HG03139 (cell line): ENCODE results near the gene RARRES2.
A peak's percentile ranks its signal among the peaks of the same experiment; 100 is the strongest.
"Not testable (repeated sequence)": the region's sequence is repeated elsewhere in the genome, so short reads cannot be mapped to it uniquely, and the experiment has no call there.

Source experiments
- ATAC-seq: cut with Tn5 transposase; IDR thresholded peaks from one replicate; pipeline ENCODE4 v1.9.1; 2021; ENCODE audit not compliant: unreplicated experiment

Gene RARRES2

DNA sequence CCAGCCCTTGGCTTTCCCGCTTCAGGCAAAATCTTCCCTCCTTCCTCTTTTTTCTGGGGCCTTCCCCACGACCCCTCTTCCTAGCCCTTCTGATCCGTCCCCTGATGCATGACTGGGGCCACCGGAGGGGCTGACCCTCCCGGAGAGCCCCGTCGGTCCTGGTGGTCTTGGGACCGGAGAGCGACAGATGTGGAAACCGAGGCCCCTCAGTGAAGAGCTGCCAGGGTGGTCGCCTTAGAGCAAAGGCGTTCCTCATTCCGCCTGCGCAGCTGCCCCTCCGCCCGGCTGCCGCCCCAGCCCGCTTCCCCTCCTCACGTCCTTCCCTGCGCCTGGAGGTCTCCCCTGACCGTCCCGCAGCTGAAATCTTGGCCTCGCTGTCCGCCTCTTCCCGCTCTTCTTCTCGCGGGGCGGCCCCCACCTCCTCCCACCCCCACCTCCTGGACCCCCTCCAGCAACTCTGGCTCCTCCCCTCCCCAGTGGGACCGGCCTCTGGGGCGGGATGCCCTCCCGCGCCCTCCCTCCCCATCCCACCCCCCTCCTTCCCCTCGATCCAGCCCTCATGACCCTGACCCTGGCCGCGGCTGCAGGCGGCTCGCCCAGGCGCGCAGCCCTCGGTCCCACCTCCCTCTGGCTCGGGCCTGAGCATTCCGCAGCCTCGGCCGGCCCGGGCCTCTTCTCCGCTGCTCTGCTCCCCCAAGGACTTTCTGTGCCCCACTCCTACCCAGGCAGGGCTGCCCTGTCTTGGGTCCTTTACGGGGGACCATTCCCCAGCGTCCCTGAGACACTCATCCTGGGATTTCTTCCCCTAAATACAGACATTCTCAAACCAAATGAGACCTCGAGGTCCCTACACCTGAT is at the start of gene RARRES2:
Gene RARRES2, minus strand, starts transcription at position 367 of the 858 bp plus-strand sequence. CDS start 1,020 bp downstream, outside the sequence.
- ATAC-seq, result no peak

GRCh38 chr7:150390205-150390604 is 48.8 kb upstream of the RARRES2 start:
- ATAC-seq, result no peak

GRCh38 chr7:150389532-150389816 is 48.0 kb upstream of the RARRES2 start:
- ATAC-seq, result no peak

DNA sequence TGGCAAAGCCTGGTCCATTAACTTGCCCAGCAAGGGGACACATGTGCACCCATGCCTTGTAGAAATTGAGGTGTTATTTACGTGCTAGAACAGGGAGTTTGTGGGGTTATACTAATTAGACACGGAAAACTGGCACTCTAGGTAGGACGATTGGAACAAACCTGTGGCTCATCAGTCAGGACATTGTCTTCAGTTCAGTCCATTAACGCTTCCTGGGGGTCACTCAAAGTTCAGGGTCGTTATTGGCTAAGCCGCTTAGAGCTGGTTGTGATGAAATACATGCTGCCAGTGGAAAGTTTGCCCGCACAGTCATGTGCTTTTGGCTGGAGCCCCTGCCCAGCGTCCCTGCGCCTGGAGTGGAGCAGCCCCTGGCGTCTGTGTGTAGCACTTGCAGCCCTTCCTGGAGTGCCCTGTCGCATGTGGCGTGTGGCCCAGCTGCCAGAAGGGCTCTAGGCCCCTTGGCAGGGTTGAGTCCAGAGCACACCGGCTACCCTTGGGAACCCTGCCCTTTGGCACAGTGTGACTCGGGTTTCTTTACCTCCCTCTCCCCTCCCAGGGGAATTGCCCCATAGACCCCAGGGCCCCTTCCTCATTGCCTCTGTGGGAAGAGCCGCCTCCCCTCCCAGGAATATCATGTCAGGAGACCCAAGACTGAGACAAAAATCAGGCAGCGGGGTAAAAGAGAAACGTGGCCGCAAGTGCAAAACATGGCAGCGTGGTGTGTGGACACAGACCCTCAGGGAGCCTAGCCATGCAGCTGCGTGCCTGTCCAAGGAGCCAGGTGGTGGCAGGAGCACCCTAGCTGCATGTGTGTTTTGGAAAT is 47.5 kb upstream of the RARRES2 start:
- ATAC-seq, result no peak

- ATAC-seq, result no peak
Measured at GRCh38 chr7:150388306-150388705, 46.9 kb upstream of the RARRES2 start.

DNA sequence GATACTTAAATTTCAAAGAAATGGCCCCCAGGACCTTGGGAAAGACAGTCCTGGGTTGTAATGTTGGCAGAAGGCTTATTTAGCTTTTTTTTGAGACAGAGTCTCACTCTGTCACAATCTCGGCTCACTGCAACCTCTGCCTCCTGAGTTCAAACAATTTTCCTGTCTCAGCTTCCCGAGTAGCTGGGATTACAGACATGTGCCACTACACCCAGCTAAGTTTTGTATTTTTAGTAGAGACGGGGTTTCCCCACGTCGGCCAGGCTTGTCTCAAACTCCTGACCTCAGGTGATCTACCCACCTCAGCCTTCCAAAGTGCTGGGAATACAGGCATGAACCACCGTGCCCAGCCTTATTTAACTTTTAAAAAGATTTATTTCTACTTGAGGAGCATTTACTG is 44.5 kb upstream of the RARRES2 start:
- not testable (repeated sequence) for ATAC-seq

GRCh38 chr7:150385302-150385723 is 43.9 kb upstream of the RARRES2 start:
- no peak for ATAC-seq

DNA sequence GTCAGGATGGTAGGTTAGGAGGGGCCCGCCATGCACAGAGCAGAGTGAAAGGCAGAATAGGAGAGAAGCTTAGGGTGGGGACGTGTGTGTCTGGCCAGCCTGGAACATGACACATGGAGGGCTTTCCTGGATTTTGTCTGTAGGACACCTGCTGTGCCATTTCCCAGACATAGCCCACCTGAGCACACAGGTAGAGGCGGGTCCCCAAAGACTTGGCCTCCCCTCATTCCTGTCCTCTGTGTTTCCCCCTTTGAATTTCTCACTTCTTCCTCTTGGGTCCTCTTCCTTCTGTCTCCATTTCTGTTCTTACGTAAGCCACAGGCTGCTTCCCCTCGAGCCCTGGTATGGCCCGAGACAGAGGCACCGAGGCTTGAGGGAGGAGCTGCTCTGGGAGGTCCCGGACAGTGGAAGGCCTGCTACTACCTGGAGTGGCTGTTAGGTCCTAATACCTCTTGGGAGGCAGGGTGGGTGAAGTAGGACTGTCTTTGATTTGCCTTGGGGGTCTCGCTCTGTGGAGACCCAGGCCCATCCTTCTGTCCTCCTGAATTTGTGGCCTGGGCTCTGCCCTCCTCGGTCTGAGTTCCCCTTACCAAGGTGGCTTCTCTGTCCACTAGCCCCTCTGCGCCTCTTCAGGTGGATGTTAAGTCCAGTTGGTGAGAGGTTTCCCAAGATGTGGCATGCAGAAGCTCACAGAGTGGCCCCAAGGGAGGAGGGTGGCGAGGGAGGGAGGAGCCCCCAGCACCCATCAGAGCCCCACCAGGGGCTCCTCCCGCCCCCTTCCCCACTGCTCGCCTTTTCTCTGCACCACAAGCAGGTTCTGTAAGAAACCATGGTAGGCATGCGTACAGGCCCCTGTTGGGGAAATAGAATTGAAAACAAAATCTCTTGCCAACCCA is 43.2 kb upstream of the RARRES2 start:
- ATAC-seq, result no peak

GRCh38 chr7:150383710-150384397 is 42.4 kb upstream of the RARRES2 start:
- no peak for ATAC-seq

- no peak for ATAC-seq
Measured at GRCh38 chr7:150382844-150383225, 41.4 kb upstream of the RARRES2 start.

- no peak for ATAC-seq
Measured at GRCh38 chr7:150382123-150382843, 40.9 kb upstream of the RARRES2 start.

DNA sequence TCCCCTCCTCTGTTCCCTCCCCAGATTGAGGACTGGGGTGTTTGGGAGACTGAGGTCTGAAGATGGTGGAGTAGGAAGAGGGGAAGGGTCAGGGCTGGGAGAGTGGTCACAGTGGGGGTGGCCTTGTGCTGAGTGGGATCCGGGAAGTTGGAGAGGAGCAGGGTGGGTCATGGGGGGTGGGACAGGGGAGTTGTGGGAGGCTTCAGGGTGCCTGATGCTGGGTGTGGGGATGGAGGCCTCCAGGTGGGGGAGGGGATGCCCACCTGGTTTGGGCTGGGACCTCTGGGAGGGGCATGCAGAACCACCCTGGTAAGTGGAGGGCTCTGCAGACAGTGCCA is 40.3 kb upstream of the RARRES2 start:
- no peak for ATAC-seq

DNA sequence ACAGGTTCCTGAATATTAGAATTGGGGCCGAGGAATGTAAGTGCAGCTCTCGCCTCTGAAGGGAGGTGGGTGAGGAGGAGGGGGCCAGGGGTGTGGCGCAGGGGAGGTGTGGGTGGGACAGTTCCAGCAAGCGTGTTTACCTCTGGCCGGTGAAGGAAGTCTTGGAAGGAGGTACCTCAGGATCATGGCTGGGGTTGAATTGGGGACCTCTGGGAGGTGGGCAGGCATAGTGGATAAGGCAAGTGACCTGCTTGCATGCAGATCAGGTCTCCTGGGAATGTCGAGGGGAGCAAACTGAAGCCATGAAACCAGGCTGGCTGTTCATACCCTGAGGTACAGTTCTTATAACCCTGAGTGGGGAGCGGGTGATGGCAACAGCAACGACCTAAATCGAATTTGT is 39.7 kb upstream of the RARRES2 start:
- no peak for ATAC-seq

DNA sequence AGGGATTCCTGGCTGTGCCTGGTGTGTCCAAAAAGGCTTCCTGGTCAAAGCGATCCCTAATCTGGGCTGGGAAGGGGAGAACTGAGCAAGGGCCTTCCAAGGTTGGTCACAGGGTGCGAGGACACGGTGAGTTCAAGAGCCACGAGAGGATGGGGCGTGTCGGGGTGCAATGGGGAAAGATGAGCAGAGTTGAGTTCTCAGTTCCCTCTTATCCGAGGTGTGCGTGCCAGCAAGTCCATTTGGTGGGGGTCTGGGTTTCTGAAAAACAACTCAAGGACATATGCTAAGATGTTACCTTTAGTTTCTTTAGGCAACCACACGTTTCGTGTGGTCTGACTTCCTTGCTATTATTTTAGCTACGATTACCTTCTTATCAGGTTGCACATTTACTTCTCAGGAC is 39.0 kb upstream of the RARRES2 start:
- no peak for ATAC-seq

- no peak for ATAC-seq
Measured at GRCh38 chr7:150379441-150380379, 38.3 kb upstream of the RARRES2 start.

DNA sequence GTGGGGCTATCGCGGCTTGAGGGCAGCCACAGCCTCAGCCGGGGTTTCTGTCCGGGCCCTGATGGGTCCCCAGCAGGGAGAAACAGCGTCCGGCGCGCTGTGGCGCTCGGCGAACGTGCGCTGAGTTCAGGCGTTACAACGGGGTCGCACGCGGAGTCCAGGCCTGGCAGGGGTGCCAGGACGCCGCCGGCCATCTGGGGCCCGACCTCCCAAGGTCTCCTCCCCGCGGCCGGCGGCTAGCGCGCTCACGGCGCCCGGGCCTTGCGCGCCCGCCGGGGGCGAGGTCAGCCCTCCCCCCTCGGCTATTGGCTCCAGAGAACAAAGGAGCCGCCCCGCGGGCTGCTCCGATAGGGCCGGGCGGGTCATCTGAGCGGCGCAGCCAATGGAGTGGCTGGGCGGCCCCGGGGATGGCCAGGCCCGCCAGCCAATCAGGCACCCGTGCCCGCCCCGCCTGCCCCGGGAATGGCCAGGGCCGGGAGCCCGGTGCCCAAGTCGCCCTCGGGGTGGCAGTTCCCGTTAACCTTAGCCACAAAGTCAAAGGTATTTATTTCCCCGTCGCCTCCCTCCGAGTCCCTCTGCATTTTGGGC is 37.5 kb upstream of the RARRES2 start, which contains the start of gene ZNF775:
Gene ZNF775, plus strand, starts transcription at position 478 of the 588 bp plus-strand sequence. CDS start 9,141 bp downstream, outside the sequence.
- peak; percentile 74 for ATAC-seq

- no peak for ATAC-seq
Measured at GRCh38 chr7:150378115-150378852, 36.9 kb upstream of the RARRES2 start.

- ATAC-seq, result no peak
Measured at GRCh38 chr7:150377635-150378034, 36.2 kb upstream of the RARRES2 start.
